Activated CD8-positive, alpha-beta memory T cell treated with anti-CD3 and anti-CD28 coated beads, Interleukin-2, amount 50 U/mL, for 48 hours (primary cell): Measurements from ENCODE around the gene LINC00305.

ENCODE experiments used
- DNase-seq: peaks from one replicate; pipeline ENCODE4 v3.0.0-alpha.2; 2020

LINC00305 gene

GRCh38 chr18:64111950-64112349 is 36.9 kb downstream of the LINC00305 start:
- DNase-seq = no peak

- no peak for DNase-seq
Observed at GRCh38 chr18:64110692-64111480, 38.0 kb downstream of the LINC00305 start.

DNA sequence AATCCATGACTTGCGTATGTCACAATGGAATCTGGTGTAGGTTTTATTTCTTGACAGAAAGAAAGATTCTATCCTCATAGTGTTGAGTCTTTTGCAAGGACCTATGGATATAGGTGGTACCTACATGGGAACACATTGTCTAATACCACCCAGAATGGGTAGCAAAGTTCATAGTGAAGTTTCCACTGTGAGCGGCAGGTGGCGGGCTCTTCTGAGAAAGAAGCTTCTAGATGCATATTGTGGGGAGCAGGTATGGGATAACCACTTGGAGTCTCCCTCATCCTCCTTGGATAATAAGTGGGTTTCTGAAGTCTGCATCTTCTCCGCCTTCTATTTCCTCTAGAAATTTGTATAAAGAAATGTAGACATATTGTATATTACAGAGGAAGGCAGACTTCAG is 44.9 kb downstream of the LINC00305 start:
- no peak for DNase-seq

DNA sequence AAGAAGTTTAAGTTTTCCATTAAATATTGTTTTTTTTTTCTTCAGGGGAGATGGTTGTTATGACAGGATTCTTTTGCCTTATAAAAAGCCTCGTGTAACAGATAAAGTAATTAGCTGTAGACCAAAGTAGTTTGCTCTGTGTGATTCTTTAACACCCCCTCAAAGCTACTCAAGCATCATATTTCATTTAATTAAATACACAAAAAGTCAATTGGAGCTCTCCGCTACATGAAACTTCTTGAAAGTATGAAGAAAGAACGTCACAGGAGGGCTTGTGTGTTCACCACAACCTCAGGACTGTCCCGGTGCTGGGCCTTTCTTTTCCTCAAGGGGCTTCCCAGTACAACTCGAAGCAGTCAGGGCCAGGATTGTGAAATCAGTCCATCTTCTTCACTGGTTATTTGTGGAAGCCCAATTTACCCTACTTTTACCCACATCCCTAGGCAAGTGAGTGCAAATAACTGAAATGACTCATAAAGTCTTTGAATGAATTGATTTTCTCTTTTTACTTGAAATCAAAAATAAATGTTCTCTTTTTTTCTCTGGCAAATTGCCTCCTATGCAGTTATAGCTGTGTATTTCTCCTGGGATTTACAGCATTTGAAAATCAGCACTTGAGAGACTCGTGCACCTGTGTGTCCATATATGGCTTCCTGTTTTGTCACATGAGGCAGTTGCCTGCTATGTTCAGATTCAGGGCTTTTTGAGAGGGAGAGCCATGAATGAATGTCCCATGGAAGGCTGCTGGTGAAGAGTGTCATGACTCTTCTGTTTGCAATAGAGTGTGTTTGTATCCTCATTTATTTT is 48.6 kb downstream of the LINC00305 start:
- DNase-seq = no peak

GRCh38 chr18:64099244-64099643 is 49.6 kb downstream of the LINC00305 start:
- DNase-seq = no peak

DNA sequence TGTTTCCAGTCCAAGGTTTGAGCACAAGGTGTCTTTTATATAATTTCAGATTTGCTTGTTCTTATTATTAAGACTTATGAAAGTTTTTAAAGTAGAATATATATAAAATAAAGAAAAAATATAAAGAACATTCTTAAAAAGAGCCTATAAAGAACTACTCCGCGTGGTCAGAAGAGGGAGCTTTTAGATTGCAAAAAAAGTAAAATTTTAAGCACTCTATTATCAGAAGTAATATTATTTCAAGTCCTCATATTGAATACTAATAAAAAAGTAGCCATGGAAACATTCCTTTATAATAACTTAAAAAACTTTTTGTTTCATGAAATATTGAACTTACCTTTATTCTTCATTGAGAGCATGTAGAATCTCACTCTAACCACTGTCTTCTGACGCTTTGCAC is 51.4 kb downstream of the LINC00305 start:
- no peak for DNase-seq

GRCh38 chr18:64095056-64095455 is 53.8 kb downstream of the LINC00305 start:
- DNase-seq = no peak

DNA sequence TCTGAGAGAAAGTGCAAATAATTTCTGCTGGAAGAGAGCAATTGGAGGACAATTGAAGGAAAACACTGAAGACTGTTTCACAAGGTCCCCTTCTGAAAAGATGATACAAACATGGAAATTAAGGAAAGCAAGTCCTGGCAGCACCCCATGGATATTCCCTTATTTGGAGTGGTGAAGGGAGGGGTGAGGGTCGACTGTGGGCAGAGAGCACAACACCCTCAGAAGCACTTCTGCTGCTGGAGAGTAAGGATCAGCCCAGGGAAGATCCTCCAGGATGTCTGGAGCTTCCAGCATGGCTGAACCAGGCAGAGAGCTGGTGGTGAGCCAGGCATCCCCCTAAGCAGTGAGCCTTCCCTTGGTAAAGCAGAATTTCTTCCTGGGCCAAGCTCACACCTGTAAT is 54.7 kb downstream of the LINC00305 start:
- DNase-seq = no peak

- DNase-seq = no peak
Observed at GRCh38 chr18:64091526-64091925, 57.4 kb downstream of the LINC00305 start.

DNA sequence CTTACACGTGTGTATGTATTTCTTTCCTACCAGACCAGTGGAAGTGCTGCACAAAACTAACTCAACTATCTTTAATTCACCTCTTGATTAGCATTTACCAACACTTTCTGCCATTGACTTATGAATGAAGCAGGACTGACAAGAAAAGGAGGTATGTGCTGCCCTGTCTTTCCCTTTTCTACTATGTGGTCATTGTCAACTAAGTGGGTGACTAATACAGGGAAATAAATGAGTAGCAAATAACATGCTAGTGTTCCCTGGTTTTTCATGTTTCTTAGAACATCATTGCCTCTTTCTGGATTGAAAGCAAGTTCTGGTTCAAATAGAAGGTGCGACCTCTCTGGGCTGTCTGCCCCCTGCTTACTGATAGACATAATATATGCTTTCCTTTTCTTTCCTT is 58.0 kb downstream of the LINC00305 start:
- DNase-seq = no peak

- DNase-seq = no peak
Observed at GRCh38 chr18:64083916-64084315, 65.0 kb downstream of the LINC00305 start.

DNA sequence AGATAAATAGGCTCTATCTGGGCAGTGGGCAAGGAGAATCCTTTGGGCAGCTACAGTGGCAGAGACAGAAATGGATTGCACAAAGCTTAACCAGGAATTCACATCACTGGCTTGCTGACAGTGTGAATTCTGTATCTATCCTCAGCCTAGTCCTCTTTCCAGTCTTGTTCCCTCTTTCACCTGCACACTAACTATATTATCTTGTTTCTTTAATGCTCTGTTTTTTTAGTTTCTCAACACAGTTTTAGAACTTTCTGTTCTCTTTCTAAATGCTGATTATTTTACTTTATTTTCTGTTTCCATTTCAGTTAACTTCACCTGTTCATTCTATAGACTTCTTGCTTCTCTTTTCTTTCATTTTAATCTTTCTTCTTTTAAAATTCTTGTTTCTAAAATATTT is 66.4 kb downstream of the LINC00305 start:
- DNase-seq = no peak

- no peak for DNase-seq
Observed at GRCh38 chr18:64082054-64082453, 66.8 kb downstream of the LINC00305 start.

- DNase-seq = no peak
Observed at GRCh38 chr18:64073971-64074370, 74.9 kb downstream of the LINC00305 start.

DNA sequence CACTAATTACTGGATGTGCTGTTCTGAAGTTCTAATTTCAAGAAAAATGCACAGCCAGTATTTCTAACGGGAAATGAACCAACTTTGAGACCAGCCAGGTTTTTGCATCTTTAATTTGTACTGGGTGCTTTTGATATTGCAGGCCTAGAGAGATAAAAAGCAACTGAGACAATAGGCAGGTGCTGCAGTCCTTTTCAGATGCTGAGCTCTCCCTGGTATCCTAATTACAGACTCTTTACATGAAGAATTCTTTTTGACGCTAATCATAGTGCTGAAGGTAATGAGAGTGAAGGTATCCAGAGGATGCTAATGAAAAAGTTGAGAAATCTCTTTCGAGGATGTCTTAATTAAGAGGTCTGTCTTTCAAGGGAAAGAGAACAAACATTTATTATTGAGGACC is 93.9 kb downstream of the LINC00305 start:
- no peak for DNase-seq

- DNase-seq = no peak
Observed at GRCh38 chr18:64053246-64053645, 95.6 kb downstream of the LINC00305 start.

DNA sequence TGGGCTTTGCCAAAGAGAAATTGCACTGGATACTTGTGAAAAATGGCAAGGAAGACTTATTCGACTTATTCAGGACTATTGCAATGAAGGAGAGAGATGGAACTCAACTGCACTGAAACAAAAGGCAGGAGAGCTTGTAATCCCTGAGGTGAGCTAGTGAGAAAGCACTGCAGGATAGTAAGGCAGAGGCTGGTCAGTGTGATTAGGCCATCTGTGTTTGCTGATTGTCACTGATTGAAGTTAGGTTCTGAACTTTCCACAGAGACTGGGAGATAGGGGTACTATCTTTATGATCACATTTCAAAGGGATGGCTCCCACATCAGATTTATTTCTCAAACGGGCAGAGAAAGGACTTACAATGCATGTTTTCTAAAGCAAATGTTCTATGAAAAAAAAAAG is 96.1 kb downstream of the LINC00305 start:
- DNase-seq = no peak

DNA sequence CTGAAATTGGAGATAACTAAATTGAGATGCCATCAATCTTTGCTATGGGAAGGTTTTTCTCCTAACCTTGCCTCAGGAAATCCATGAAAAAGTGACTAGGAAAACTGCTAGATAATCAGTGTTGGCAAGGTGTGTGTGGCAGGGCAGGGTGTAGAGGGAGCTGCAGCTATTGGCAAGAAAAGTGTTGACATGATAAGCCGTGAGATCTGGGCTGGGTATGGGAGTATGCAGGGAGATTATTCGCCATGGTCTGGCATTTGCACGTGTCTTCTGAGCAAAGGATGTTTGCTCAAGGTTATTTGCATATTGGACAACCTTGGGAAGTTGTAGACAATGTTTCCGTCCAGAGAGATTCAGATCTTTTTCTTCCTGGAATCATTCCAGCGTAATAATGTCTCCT is 104.3 kb downstream of the LINC00305 start:
- no peak for DNase-seq

DNA sequence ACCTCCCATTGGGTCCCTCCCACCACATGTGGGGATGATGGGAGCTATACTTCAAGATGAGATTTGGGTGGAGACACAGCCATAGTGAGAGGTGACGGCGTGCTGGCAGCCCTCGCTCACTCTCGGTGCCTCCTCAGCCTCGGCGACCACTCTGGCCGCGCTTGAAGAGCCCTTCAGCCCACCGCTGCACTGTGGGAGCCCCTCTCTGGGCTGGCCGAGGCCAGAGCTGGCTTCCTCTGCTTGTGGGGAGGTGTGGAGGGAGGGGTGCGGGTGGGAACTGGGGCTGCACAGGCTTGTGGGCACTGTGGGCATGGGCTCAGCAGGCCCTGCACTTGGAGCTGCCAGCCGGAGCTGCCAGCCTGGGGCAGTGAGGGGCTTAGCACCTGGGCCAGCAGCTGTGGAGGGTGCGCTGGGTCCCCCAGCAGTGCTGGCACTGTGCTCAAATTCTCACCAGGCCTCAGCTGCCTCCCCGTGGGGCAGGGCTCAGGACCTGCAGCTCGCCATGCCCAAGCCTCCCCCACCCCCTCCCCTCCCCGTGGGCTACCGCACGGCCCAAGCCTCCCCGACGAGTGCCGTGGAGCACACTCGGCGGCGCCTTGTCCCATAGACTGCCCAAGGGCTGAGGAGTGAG is 106.0 kb downstream of the LINC00305 start:
- no peak for DNase-seq

DNA sequence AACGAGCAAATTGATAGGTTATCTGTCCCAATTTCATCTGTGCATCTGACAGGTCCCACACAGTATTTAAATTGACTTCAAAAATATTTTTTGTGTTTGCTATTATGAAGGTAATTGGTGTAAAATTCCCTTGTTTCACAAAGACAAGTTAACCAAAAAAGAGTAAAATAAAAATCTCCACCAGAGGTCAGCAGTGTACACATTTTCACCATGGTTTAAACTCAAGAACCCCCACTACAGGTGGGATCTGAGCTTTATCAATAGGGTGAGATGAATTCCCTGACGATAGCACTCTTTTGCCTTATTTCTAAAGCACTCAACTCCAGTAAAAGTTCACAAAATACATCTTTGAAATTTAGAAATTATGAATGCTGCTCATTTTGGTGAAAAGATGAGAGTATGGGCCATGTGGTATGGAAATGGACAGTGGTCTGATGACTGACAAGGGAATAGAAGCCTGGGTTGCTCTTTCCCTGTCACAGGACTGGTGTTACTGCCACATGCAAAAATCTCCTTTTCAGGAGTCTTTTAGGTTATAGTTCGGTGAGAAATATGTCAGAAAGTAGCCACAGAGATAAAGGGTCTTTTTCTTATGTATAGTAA is 111.0 kb downstream of the LINC00305 start:
- no peak for DNase-seq

DNA sequence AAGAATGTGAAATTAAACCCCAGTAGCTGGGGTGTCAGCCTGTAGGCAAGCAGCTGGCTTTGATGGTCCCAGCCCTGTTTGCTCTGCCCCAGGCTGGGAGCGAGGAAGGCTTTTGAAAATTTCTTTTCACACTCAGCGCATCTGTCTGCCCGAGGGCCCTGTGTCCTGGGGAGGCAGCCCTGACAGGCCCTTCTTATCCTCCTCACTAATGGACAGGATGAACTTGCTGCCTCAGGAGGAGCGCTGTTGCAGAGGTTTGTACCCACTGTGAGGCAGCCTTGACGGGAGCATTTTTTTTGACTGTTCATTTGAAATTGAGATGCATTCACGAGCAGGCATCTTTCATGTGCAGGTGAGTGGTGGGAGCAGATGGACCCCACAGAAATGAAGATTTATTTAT is 116.6 kb downstream of the LINC00305 start:
- no peak for DNase-seq

- no peak for DNase-seq
Observed at GRCh38 chr18:64031411-64031810, 117.5 kb downstream of the LINC00305 start.
